ENCODE results near the gene MATN1.

Gene MATN1

DNA sequence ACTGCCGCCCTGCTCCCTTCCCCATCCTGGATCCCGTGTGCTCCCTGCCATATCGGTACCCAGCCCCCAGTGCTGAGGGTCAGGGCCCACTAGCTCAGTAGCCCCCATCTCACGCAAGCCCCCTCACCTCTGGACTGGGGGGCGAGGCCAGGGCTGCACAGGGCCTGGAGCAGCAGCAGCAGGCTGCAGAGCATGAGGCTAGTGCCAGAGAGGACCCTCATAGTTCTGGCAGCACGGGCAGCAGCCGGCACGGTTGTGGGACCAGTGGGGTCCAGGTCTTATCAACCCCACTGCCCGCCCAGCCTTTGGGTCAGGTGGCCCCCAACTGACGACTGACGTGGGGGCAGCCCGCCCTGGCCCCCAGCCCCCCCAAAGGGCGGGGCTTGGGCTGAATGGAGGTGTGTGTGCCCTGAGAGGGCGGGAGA is at the start of gene MATN1:
TSS of gene MATN1 (minus strand) at position 255 of the 425 bp plus-strand sequence. CDS start at position 221, 34 bp downstream.
- ATAC-seq: no peak
- TF ChIP-seq, protein P1, sequence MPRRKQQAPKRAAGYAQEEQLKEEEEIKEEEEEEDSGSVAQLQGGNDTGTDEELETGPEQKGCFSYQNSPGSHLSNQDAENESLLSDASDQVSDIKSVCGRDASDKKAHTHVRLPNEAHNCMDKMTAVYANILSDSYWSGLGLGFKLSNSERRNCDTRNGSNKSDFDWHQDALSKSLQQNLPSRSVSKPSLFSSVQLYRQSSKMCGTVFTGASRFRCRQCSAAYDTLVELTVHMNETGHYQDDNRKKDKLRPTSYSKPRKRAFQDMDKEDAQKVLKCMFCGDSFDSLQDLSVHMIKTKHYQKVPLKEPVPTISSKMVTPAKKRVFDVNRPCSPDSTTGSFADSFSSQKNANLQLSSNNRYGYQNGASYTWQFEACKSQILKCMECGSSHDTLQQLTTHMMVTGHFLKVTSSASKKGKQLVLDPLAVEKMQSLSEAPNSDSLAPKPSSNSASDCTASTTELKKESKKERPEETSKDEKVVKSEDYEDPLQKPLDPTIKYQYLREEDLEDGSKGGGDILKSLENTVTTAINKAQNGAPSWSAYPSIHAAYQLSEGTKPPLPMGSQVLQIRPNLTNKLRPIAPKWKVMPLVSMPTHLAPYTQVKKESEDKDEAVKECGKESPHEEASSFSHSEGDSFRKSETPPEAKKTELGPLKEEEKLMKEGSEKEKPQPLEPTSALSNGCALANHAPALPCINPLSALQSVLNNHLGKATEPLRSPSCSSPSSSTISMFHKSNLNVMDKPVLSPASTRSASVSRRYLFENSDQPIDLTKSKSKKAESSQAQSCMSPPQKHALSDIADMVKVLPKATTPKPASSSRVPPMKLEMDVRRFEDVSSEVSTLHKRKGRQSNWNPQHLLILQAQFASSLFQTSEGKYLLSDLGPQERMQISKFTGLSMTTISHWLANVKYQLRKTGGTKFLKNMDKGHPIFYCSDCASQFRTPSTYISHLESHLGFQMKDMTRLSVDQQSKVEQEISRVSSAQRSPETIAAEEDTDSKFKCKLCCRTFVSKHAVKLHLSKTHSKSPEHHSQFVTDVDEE (CRISPR knock-in tag; IDR thresholded peaks at IDR 0.05): no peak
- TF ChIP-seq CSDC2 (CRISPR knock-in tag; IDR thresholded peaks at IDR 0.05) (no peak), ISL1 (CRISPR knock-in tag; IDR thresholded peaks at IDR 0.05) (no peak), BACH2 (CRISPR knock-in tag; IDR thresholded peaks at IDR 0.05; ENCODE audit: borderline replicate concordance) (no peak), ARNTL (CRISPR knock-in tag; IDR thresholded peaks at IDR 0.05; ENCODE audit: borderline replicate concordance, low read depth) (no peak), RARB (CRISPR knock-in tag; IDR thresholded peaks at IDR 0.05) (no peak), ZNF8 (CRISPR knock-in tag; IDR thresholded peaks at IDR 0.05) (no peak), ESRRG (CRISPR knock-in tag; IDR thresholded peaks at IDR 0.05) (no peak), PPARA (CRISPR knock-in tag; IDR thresholded peaks at IDR 0.05; ENCODE audit: borderline replicate concordance) (no peak), GLIS3 (CRISPR knock-in tag; IDR thresholded peaks at IDR 0.05) (no peak), ZFP30 (CRISPR knock-in tag; IDR thresholded peaks at IDR 0.05) (no peak), TOX (CRISPR knock-in tag; IDR thresholded peaks at IDR 0.05; ENCODE audit: borderline replicate concordance) (no peak)
- TF ChIP-seq, protein P2, sequence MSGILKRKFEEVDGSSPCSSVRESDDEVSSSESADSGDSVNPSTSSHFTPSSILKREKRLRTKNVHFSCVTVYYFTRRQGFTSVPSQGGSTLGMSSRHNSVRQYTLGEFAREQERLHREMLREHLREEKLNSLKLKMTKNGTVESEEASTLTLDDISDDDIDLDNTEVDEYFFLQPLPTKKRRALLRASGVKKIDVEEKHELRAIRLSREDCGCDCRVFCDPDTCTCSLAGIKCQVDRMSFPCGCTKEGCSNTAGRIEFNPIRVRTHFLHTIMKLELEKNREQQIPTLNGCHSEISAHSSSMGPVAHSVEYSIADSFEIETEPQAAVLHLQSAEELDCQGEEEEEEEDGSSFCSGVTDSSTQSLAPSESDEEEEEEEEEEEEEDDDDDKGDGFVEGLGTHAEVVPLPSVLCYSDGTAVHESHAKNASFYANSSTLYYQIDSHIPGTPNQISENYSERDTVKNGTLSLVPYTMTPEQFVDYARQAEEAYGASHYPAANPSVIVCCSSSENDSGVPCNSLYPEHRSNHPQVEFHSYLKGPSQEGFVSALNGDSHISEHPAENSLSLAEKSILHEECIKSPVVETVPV (CRISPR knock-in tag; IDR thresholded peaks at IDR 0.05): no peak
- TF ChIP-seq, protein P3, sequence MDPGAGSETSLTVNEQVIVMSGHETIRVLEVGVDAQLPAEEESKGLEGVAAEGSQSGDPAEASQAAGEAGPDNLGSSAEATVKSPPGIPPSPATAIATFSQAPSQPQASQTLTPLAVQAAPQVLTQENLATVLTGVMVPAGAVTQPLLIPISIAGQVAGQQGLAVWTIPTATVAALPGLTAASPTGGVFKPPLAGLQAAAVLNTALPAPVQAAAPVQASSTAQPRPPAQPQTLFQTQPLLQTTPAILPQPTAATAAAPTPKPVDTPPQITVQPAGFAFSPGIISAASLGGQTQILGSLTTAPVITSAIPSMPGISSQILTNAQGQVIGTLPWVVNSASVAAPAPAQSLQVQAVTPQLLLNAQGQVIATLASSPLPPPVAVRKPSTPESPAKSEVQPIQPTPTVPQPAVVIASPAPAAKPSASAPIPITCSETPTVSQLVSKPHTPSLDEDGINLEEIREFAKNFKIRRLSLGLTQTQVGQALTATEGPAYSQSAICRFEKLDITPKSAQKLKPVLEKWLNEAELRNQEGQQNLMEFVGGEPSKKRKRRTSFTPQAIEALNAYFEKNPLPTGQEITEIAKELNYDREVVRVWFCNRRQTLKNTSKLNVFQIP (CRISPR knock-in tag; IDR thresholded peaks at IDR 0.05; ENCODE audit: borderline replicate concordance, low read depth): no peak
- TF ChIP-seq, protein P4, sequence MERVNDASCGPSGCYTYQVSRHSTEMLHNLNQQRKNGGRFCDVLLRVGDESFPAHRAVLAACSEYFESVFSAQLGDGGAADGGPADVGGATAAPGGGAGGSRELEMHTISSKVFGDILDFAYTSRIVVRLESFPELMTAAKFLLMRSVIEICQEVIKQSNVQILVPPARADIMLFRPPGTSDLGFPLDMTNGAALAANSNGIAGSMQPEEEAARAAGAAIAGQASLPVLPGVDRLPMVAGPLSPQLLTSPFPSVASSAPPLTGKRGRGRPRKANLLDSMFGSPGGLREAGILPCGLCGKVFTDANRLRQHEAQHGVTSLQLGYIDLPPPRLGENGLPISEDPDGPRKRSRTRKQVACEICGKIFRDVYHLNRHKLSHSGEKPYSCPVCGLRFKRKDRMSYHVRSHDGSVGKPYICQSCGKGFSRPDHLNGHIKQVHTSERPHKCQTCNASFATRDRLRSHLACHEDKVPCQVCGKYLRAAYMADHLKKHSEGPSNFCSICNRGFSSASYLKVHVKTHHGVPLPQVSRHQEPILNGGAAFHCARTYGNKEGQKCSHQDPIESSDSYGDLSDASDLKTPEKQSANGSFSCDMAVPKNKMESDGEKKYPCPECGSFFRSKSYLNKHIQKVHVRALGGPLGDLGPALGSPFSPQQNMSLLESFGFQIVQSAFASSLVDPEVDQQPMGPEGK (CRISPR knock-in tag; IDR thresholded peaks at IDR 0.05; ENCODE audit: borderline replicate concordance): no peak

GRCh38 chr1:30771005-30771404 is 47.6 kb upstream of the MATN1 start:
- no peak for TF ChIP-seq ZC3H10 (CRISPR knock-in tag; IDR thresholded peaks at IDR 0.05)
- no peak for TF ChIP-seq BACH2 (CRISPR knock-in tag; IDR thresholded peaks at IDR 0.05; ENCODE audit: borderline replicate concordance)
- TF ChIP-seq ISL1 (CRISPR knock-in tag; IDR thresholded peaks at IDR 0.05): no peak
- no peak for TF ChIP-seq ARNTL (CRISPR knock-in tag; IDR thresholded peaks at IDR 0.05; ENCODE audit: borderline replicate concordance, low read depth)
- no peak for TF ChIP-seq PPARA (CRISPR knock-in tag; IDR thresholded peaks at IDR 0.05; ENCODE audit: borderline replicate concordance)
- TF ChIP-seq, protein P3 (CRISPR knock-in tag; IDR thresholded peaks at IDR 0.05; ENCODE audit: borderline replicate concordance, low read depth): no peak
- TF ChIP-seq RARB (CRISPR knock-in tag; IDR thresholded peaks at IDR 0.05): no peak
- TF ChIP-seq, protein P2 (CRISPR knock-in tag; IDR thresholded peaks at IDR 0.05): no peak
- no peak for TF ChIP-seq ZNF565 (CRISPR knock-in tag; conservative IDR thresholded peaks at IDR 0.05; ENCODE audit: low read depth)
- TF ChIP-seq ZNF8 (CRISPR knock-in tag; IDR thresholded peaks at IDR 0.05): no peak
- ATAC-seq: no peak

DNA sequence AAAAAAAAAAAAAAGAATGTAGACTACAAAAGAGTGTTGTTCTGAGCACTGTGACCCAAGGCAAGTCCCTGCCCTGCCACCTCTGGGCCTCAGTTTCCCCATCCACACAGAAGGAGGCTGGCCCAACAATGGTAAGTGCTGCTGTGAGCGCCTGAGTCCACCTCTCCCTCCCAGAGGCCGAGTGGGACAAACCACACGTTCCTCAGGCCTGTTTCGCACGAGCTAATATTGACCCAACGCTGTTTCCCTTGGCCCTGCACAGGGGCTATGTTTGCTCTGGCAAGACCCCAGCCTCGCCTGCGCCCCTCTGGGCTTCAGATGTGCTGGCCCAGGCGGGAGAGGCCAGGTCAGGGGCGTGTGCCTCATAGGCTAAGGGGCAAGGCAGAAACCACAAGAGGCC is 46.8 kb upstream of the MATN1 start:
- ATAC-seq: no peak
- TF ChIP-seq, protein P5, sequence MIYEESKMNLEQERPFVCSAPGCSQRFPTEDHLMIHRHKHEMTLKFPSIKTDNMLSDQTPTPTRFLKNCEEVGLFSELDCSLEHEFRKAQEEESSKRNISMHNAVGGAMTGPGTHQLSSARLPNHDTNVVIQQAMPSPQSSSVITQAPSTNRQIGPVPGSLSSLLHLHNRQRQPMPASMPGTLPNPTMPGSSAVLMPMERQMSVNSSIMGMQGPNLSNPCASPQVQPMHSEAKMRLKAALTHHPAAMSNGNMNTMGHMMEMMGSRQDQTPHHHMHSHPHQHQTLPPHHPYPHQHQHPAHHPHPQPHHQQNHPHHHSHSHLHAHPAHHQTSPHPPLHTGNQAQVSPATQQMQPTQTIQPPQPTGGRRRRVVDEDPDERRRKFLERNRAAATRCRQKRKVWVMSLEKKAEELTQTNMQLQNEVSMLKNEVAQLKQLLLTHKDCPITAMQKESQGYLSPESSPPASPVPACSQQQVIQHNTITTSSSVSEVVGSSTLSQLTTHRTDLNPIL (CRISPR knock-in tag; IDR thresholded peaks at IDR 0.05; ENCODE audit: low read depth): no peak
- TF ChIP-seq ZFP30 (CRISPR knock-in tag; IDR thresholded peaks at IDR 0.05) (no peak), TOX (CRISPR knock-in tag; IDR thresholded peaks at IDR 0.05; ENCODE audit: borderline replicate concordance) (no peak), ESRRG (CRISPR knock-in tag; IDR thresholded peaks at IDR 0.05) (no peak), CSDC2 (CRISPR knock-in tag; IDR thresholded peaks at IDR 0.05) (no peak)
- TF ChIP-seq, protein P1 (CRISPR knock-in tag; IDR thresholded peaks at IDR 0.05): no peak
- TF ChIP-seq, protein P2 (CRISPR knock-in tag; IDR thresholded peaks at IDR 0.05): no peak

Measured in SK-N-SH treated with all-trans-retinoic acid at 6 μM for 48 hours (cell line).